ENCODE data around the gene CTCF. TPM values are rescaled to one million over a fixed set of nuclear protein-coding genes. Genes with fewer than 3 reads are reported as not detected.
A peak's percentile ranks its signal among the peaks of the same experiment; 100 is the strongest.

Gene CTCF
- polyA plus RNA-seq, 1 experiment: 24.4 TPM

GRCh38 chr16:67538666-67539101, 23.6 kb upstream of the CTCF start:
- no peaks in the 10 kb centered on the region for H3K27me3 ChIP-seq (ENCODE audit: control insufficient read depth, insufficient read depth, low read length)
- DNase-seq (ENCODE audit: low read depth, low spot score): no peak
- no peak for TF ChIP-seq CTCF (IDR thresholded peaks at IDR 0.05; ENCODE audit: low read depth, low read length)
- ChIA-PET POLR2A (interaction anchor here (1.4 kb wide), 1 partner anchor 23 kb away, joined by 4 read pairs; the partner anchor contains the start of gene CTCF), CTCF (no interaction called here)
- peak overlapping the region; percentile 74 for H3K4me3 ChIP-seq (ENCODE audit: low read depth, low read length)
- no peaks in the 10 kb centered on the region; the same call in 1 of the 2 replicates for H3K9me3 ChIP-seq (ENCODE audit: control insufficient read depth, insufficient read depth, low read length)
- H3K27ac ChIP-seq (ENCODE audit: low read depth, low read length): peak overlapping the region; percentile 31

GRCh38 chr16:67539271-67539670, 23.1 kb upstream of the CTCF start:
- DNase-seq (ENCODE audit: low read depth, low spot score): no peak
- H3K27me3 ChIP-seq (ENCODE audit: control insufficient read depth, insufficient read depth, low read length): no peaks in the 10 kb centered on the region
- CTCF ChIA-PET: interaction anchor here (1.0 kb wide), 1 partner anchor 58 kb away, joined by 3 read pairs; no protein-coding TSS in a partner anchor
- H3K27ac ChIP-seq (ENCODE audit: low read depth, low read length): no peak overlapping the region
- TF ChIP-seq CTCF (IDR thresholded peaks at IDR 0.05; ENCODE audit: low read depth, low read length): no peak
- POLR2A ChIA-PET: interaction anchor here (1.4 kb wide), 1 partner anchor 23 kb away, joined by 4 read pairs; the partner anchor contains the start of gene CTCF
- H3K4me3 ChIP-seq (ENCODE audit: low read depth, low read length): no peak overlapping the region
- H3K9me3 ChIP-seq (ENCODE audit: control insufficient read depth, insufficient read depth, low read length): no peaks in the 10 kb centered on the region; the same call in 1 of the 2 replicates

GRCh38 chr16:67539691-67540635, 22.4 kb upstream of the CTCF start:
- Histone ChIP-seq H3K27me3 (ENCODE audit: control insufficient read depth, insufficient read depth, low read length) (no peaks in the 10 kb centered on the region), H3K9me3 (ENCODE audit: control insufficient read depth, insufficient read depth, low read length) (no peaks in the 10 kb centered on the region; the same call in 1 of the 2 replicates), H3K27ac (ENCODE audit: low read depth, low read length) (no peak overlapping the region), H3K4me3 (ENCODE audit: low read depth, low read length) (no peak overlapping the region)
- POLR2A ChIA-PET: interaction anchor here (1.4 kb wide), 1 partner anchor 22 kb away, joined by 4 read pairs; the partner anchor contains the start of gene CTCF
- DNase-seq (ENCODE audit: low read depth, low spot score): no peak
- TF ChIP-seq CTCF (IDR thresholded peaks at IDR 0.05; ENCODE audit: low read depth, low read length): no peak
- CTCF ChIA-PET: interaction anchor here (1.0 kb wide), 1 partner anchor 58 kb away, joined by 3 read pairs; no protein-coding TSS in a partner anchor

- ChIA-PET CTCF (interaction anchor here (1.4 kb wide), 1 partner anchor 20 kb away, joined by 8 read pairs; no protein-coding TSS in a partner anchor), POLR2A (no interaction called here)
- TF ChIP-seq CTCF (IDR thresholded peaks at IDR 0.05; ENCODE audit: low read depth, low read length): no peak
- H3K9me3 ChIP-seq (ENCODE audit: control insufficient read depth, insufficient read depth, low read length): no peaks in the 10 kb centered on the region; the same call in 1 of the 2 replicates
- no peak for DNase-seq (ENCODE audit: low read depth, low spot score)
- H3K27me3 ChIP-seq (ENCODE audit: control insufficient read depth, insufficient read depth, low read length): no peaks in the 10 kb centered on the region
- no peak overlapping the region for H3K4me3 ChIP-seq (ENCODE audit: low read depth, low read length)
- H3K27ac ChIP-seq (ENCODE audit: low read depth, low read length): no peak overlapping the region
These were observed 21.6 kb upstream of the CTCF start for GRCh38 chr16:67540756-67541155.
